ENCODE measurements around the gene MAGEB17.

DNA sequence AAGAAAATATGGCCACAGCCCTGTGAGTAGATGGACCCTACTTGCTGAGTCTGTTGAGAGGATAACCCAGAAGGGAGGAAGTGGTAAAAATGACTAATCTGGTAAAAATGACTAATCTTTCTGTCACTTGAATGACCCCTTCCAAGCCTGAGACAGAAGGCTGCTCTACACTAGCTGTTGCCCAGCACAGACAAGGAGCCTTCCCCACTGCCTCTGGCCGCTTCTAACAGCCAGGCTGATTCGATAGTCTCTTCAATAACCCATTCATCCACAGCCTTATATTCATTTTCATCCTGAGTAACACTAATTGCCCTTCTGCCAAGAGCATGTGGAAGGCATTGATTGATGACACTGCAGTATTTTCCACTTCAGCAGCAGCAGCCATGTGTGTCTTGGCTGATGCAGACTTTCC lies 18.4 kb downstream of the MAGEB17 start:
- no peak for TF ChIP-seq CTCF (IDR thresholded peaks at IDR 0.05)
- TF ChIP-seq EP300 (IDR thresholded peaks at IDR 0.05), result no peak
- no peak for TF ChIP-seq POLR2A (IDR thresholded peaks at IDR 0.05)

Data from sigmoid colon (tissue), 4 donors.